Stomach (tissue), 4 donors: ENCODE data around the gene BPIFB6.

Source experiments
- CTCF ChIP-seq, 7 experiments: fragments of 450-650 bp in 4 of 7; fragments of 200-600 bp in 3 of 7; sonication (generic) in 3 of 7; IDR thresholded peaks; one replicate each; pipeline ENCODE4 v1.5.1; 2016 to 2019; ENCODE audit warnings: antibody characterized with exemption in 7 of 7, control low read depth in 2 of 7, mild to moderate bottlenecking in 1 of 7
- POLR2A ChIP-seq, 4 donors: fragments of 450-650 bp; IDR thresholded peaks; one replicate each; pipeline ENCODE4 v1.6.1; 2016; ENCODE audit warnings: antibody characterized with exemption in 4 of 4, control low read depth in 2 of 4, mild to moderate bottlenecking in 1 of 4, moderate library complexity in 1 of 4

- TF ChIP-seq POLR2A (IDR thresholded peaks at IDR 0.05) = no peak
- TF ChIP-seq CTCF (IDR thresholded peaks at IDR 0.05) = no peak
Measured at GRCh38 chr20:32983459-32984112, 47.9 kb upstream of the BPIFB6 start.
